GM10847 (cell line): ENCODE data around the gene COA5.

Source experiments
- POLR2A ChIP-seq: IDR thresholded peaks from 2 replicates; pipeline ENCODE4 v1.6.1; 2011; ENCODE audit not compliant: insufficient read length; ENCODE audit errors: extremely low read depth

The COA5 gene

GRCh38 chr2:98608116-98608961, at the start of gene COA5, which contains the start of gene UNC50:
COA5 (minus strand) TSS chr2:98608512; CDS start chr2:98608405, 107 bp downstream.
UNC50 (plus strand) TSS chr2:98608589; CDS start chr2:98609760, 1,171 bp downstream.
- TF ChIP-seq POLR2A, result peak; percentile 92

DNA sequence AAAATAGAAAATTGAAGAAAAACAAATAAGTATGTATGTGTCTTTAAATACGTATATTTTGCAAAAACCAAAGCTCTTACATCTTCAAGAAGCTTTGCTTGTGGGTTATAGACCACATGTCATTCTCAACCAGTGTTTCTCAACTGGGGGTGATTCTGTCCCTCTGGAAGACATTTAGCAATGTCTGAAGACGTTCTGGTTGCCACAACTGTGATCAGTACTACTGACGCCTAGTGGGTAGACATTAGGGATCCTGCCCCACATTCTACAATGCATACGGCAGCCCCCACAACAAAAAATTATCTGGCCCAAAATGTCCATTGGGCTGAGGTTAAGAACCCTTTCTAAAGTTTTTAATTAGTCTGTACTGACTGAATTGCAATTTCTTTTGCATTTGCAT, 48.5 kb upstream of the COA5 start:
- no peak for TF ChIP-seq POLR2A

- TF ChIP-seq POLR2A, result no peak
These were observed 46.6 kb upstream of the COA5 start for GRCh38 chr2:98654699-98655495.

DNA sequence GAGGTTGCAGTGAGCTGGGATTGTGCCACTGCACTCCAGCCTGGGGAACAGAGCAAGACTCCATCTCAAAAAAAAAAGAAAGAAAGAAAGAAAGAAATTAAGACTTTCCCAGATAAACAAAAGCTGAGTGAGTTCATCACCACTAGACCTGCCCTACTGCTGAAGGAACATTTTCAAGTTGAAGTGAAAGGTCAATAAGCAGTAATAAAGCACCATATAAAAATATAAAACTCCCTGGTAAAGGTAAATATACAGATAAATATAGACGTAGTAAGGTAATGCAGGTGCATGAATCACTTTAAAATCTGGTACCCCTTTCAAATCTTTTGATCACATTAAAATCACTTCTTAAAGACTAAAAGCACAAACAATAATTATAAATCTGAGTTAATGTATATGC, 42.7 kb upstream of the COA5 start:
- TF ChIP-seq POLR2A, result no peak

- no peak for TF ChIP-seq POLR2A
These were observed 41.7 kb upstream of the COA5 start for GRCh38 chr2:98649992-98650375.

GRCh38 chr2:98649135-98649991, 41.1 kb upstream of the COA5 start:
- no peak for TF ChIP-seq POLR2A

GRCh38 chr2:98648451-98648850, 40.1 kb upstream of the COA5 start:
- no peak for TF ChIP-seq POLR2A

GRCh38 chr2:98647636-98648035, 39.3 kb upstream of the COA5 start:
- TF ChIP-seq POLR2A, result no peak

DNA sequence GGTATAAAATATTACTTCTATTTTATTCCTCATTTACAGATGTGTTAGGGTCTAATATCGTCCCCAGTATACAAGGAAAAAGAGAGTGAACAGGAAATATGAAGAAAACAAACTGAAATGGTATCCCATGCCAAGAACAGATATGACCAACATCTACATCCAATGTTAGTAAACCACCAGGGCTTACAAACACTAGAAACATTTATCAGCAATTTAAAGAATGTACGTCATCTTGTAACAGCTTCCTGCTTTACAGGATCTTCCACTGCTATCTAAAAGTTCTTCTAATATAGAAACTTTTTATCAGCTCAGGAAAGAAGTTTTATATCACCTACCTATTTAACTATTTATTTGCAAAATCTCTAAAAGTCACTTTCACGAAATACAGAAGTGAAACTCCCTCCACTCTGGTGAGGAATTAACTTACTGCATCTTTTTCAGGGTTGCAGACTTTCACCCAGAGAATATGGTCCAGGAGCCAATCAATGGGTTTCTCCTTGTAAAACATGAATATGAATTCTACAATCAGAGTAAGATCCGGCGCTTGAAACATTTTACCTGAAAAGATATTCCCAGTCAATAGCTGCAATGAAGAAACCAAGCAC, 35.3 kb upstream of the COA5 start:
- no peak for TF ChIP-seq POLR2A

DNA sequence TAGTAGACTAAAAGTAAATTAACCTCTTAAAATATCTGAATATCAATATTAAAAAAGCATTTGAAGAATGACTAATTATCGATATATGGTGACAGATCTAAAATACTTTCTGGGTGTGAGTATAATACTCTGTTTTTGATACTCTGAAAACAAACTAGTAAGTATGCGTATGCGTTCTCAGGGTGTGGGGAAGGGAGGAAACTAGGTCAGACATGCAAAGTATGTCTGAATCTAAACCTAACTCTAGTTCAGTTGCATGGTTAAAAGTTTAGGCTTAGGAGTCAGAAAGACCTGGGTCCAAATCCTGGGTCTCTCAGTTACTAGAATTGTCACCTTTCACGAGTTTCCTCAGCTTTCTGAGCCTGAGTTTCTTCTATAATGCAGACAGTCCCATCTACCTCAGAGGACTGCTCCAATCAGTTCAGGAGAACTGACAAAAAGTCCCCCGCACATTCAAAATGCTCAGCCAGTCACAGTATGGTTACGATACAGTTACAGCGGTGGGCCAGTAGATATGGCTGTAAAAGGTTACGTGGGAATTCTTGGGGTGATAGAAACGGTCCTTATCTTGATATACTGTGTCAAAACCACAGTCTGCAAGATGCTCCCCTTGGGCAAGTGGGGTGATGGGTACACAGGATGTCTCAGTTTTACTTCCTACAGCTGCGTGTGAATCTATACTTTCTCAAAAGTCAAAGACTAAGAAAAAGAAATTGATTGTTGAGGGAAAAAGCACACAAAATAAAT, 29.3 kb upstream of the COA5 start:
- no peak for TF ChIP-seq POLR2A

GRCh38 chr2:98634406-98635092, 26.2 kb upstream of the COA5 start:
- no peak for TF ChIP-seq POLR2A

DNA sequence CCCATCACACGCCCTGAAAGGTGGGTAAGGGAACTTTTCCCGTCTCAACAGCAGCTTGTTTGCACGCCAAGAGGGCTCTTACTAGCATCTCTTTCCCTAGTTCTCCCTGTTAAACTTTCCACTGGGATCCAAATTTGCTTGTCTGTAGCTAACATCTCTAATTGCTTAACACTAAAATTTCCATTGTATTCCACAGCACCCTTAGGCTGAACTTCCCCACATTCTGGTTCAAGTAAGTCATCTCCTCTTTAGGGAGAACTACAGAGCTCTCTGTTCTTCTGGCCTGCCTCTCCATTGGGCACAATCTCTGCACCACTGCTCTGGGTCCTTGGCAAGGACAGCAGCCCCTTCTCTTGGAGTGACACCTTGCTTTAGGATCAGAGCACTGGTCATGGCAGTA, 24.0 kb upstream of the COA5 start:
- TF ChIP-seq POLR2A, result no peak

- no peak for TF ChIP-seq POLR2A
These were observed 15.3 kb upstream of the COA5 start for GRCh38 chr2:98623657-98624056.

DNA sequence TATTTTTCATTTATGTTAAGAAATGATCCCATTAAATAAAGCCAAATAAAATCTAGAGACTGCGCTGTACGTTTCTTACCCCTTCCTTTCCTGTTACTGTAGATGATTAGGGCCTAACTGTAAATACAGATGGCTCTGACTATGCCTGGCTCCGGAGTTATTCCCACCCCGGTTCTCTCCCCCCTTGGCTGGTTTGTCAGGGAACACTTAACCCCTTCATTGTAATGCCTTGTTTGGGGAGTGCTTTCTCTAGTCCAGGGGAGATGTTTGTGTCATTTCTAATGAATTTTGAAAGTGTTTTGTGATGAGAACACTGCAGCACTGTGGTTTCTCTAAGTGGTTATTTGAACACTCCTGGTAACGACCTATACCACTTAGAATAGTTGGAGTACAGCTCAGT, 8.8 kb upstream of the COA5 start:
- TF ChIP-seq POLR2A, result no peak
